ENCODE results near the gene RNF166.
A peak's percentile ranks its signal among the peaks of the same experiment; 100 is the strongest.

RNF166 gene

GRCh38 chr16:88686439-88687253, 19.6 kb downstream of the RNF166 start, which contains the start of gene SNAI3:
Gene SNAI3, minus strand, starts transcription at chr16:88686507. Its CDS starts 101 bp downstream, at chr16:88686406.
- H3K4me3 ChIP-seq (replicated peaks; ENCODE audit: low read depth, low read length), result peak within 1 kb of the TSS; percentile 52
- no peak for TF ChIP-seq CTCF (IDR thresholded peaks at IDR 0.05; ENCODE audit: low read length, missing control alignments)
- DNase-seq (ENCODE audit: low read depth), result peak; percentile 38

- no peak for DNase-seq (ENCODE audit: low read depth)
- TF ChIP-seq CTCF (IDR thresholded peaks at IDR 0.05; ENCODE audit: low read length, missing control alignments), result no peak
- H3K4me3 ChIP-seq (replicated peaks; ENCODE audit: low read depth, low read length), result peak overlapping the region; percentile 52
Observed at GRCh38 chr16:88686062-88686438, 20.2 kb downstream of the RNF166 start.

- peak overlapping the region; percentile 52 for H3K4me3 ChIP-seq (replicated peaks; ENCODE audit: low read depth, low read length)
- peak; percentile 45 for DNase-seq (ENCODE audit: low read depth)
- peak; percentile 63 for TF ChIP-seq CTCF (IDR thresholded peaks at IDR 0.05; ENCODE audit: low read length, missing control alignments)
Observed at GRCh38 chr16:88685156-88686061, 20.8 kb downstream of the RNF166 start.

- no peak for TF ChIP-seq CTCF (IDR thresholded peaks at IDR 0.05; ENCODE audit: low read length, missing control alignments)
- no peak overlapping the region for H3K4me3 ChIP-seq (replicated peaks; ENCODE audit: low read depth, low read length)
- no peak for DNase-seq (ENCODE audit: low read depth)
Observed at GRCh38 chr16:88684569-88685155, 21.5 kb downstream of the RNF166 start.

- H3K4me3 ChIP-seq (replicated peaks; ENCODE audit: low read depth, low read length), result no peak overlapping the region
Observed at GRCh38 chr16:88681709-88682451, 24.3 kb downstream of the RNF166 start.

More at GRCh38 chr16:88681709-88682451, 24.3 kb downstream of the RNF166 start:
- no peak for TF ChIP-seq CTCF (IDR thresholded peaks at IDR 0.05; ENCODE audit: low read length, missing control alignments)
- no peak for DNase-seq (ENCODE audit: low read depth)

Data from fibroblast of pulmonary artery (primary cell).